ENCODE measurements around the gene PLPPR3. TPM values are rescaled to one million over a fixed set of nuclear protein-coding genes. Genes with fewer than 3 reads are reported as not detected.

The PLPPR3 gene
- total and polyA plus RNA-seq, 9 of the 15 experiments (the other 6 are each of a cell fraction or from before 2014, with no cell fraction given) = 0.01 to 48.2 (median 8.6) TPM

GRCh38 chr19:843180-843835, 21.6 kb upstream of the PLPPR3 start (continued):
- TF ChIP-seq CTCFL (IDR thresholded peaks at IDR 0.05; ENCODE audit: borderline replicate concordance, insufficient read depth, low read depth, low read length, poor library complexity, severe bottlenecking) (no peak), TAF15 (IDR thresholded peaks at IDR 0.05; ENCODE audit: low read depth, low read length) (no peak), NEUROD1 (IDR thresholded peaks at IDR 0.05; ENCODE audit: borderline replicate concordance, low read depth, low read length, partially characterized antibody) (no peak), STAT5B (CRISPR knock-in tag; IDR thresholded peaks at IDR 0.05) (no peak), CTBP1 (IDR thresholded peaks at IDR 0.05; ENCODE audit: borderline replicate concordance) (0 out of 2 replicates have a peak, but pooled peaks have one; percentile 8), DEAF1 (CRISPR knock-in tag; IDR thresholded peaks at IDR 0.05) (no peak), ATF3 (IDR thresholded peaks at IDR 0.05) (no peak), ATF3 (CRISPR knock-in tag; conservative IDR thresholded peaks at IDR 0.05) (no peak), KDM4B (IDR thresholded peaks at IDR 0.05; ENCODE audit: borderline replicate concordance in 2 of 2, low read depth in 1 of 2) (no peak), TBL1XR1 (IDR thresholded peaks at IDR 0.05; ENCODE audit: low read length in 2 of 2) (no peak), ZNF431 (CRISPR knock-in tag; IDR thresholded peaks at IDR 0.05) (peak; percentile 62), MYNN (IDR thresholded peaks at IDR 0.05) (no peak), MYNN (CRISPR knock-in tag; IDR thresholded peaks at IDR 0.05) (no peak), NCOR1 (IDR thresholded peaks at IDR 0.05) (no peak), ZHX1 (conservative IDR thresholded peaks at IDR 0.05; ENCODE audit: low read length) (no peak), FOXJ3 (CRISPR knock-in tag; IDR thresholded peaks at IDR 0.05) (no peak), CEBPG (CRISPR knock-in tag; IDR thresholded peaks at IDR 0.05) (no peak), CEBPG (tag; conservative IDR thresholded peaks at IDR 0.05 in 1 of 2, IDR thresholded peaks at IDR 0.05 in 1 of 2) (no peak), FOSL1 (tag; conservative IDR thresholded peaks at IDR 0.05) (no peak), ZNF511 (CRISPR knock-in tag; IDR thresholded peaks at IDR 0.05) (peak; percentile 62; the same call in 1 of the 2 replicates), ZNF282 (CRISPR knock-in tag; IDR thresholded peaks at IDR 0.05) (no peak)

Data from K562 (cell line).